Adrenal gland (tissue), 12 donors: ENCODE data around the gene FCHSD2. TPM values are rescaled to one million over a fixed set of nuclear protein-coding genes. Genes with fewer than 3 reads are reported as not detected.
A peak's percentile ranks its signal among the peaks of the same experiment; 100 is the strongest.

Experiments used
- DNase-seq, 7 donors: peaks; one replicate each; pipeline ENCODE4 v3.0.0-alpha.2; 2019 to 2020
- H3K27ac ChIP-seq, 5 donors: fragments of 200-600 bp; sonication (generic) in 4 of 5; 1 replicate in 3 of 5; 2 replicates in 2 of 5; pipeline versions ENCODE4 v1.5.1 to v1.8.0; 2016 to 2020; ENCODE audit warnings: mild to moderate bottlenecking in 1 of 5
- H3K27me3 ChIP-seq: fragments of 200-600 bp; 2 replicates; pipeline ENCODE4 v1.8.0; 2021
- H3K36me3 ChIP-seq, 2 donors: fragments of 200-600 bp; replicated peaks in 1 of 2; 1 replicate in 1 of 2; 2 replicates in 1 of 2; pipeline versions ENCODE4 v1.5.1 to v1.8.0; 2018 to 2022
- H3K4me1 ChIP-seq, 2 donors: fragments of 200-600 bp; replicated peaks in 1 of 2; 1 replicate in 1 of 2; 2 replicates in 1 of 2; pipeline versions ENCODE4 v1.5.1 to v1.8.0; 2018 to 2021
- H3K4me3 ChIP-seq, 4 donors: fragments of 200-600 bp; sonication (generic) in 3 of 4; one replicate each; pipeline ENCODE4 v1.5.1; 2016 to 2018
- H3K9me3 ChIP-seq, 3 donors: fragments of 200-600 bp; sonication (generic) in 1 of 3; replicated peaks in 1 of 3; 1 replicate in 2 of 3; 2 replicates in 1 of 3; pipeline versions ENCODE4 v1.5.1 to v1.8.0; 2016 to 2021
- CTCF ChIP-seq, 6 experiments: fragments of 450-650 bp in 4 of 6; fragments of 200-600 bp in 2 of 6; sonication (generic) in 1 of 6; IDR thresholded peaks; 1 replicate in 5 of 6; 2 replicates in 1 of 6; pipeline versions ENCODE4 v1.5.1 to v1.8.0; 2016 to 2021; ENCODE audit warnings: antibody characterized with exemption in 6 of 6, mild to moderate bottlenecking in 2 of 6, moderate library complexity in 1 of 6
- POLR2A ChIP-seq, 2 donors: fragments of 450-650 bp; IDR thresholded peaks; one replicate each; pipeline ENCODE4 v1.6.1; 2017; ENCODE audit warnings: antibody characterized with exemption in 2 of 2, mild to moderate bottlenecking in 2 of 2, moderate library complexity in 1 of 2
- WGBS, 4 donors: extraction: QIAGEN DNeasy Blood & Tissue Kit in 2 of 4; methylation state at CpG; one replicate each; pipeline versions ENCODE4 v1.1.5 to v1.1.7; 2013 to 2017; 5-methylcytosine and 5-hydroxymethylcytosine counted together
- intact Hi-C, 2 donors: fragments of 100-400 bp; cut with DNase I; formaldehyde crosslinking; loops; one replicate each; pipeline versions ENCODE4 v1.14.1 to v1.15.0; 2022 to 2023
- polyA plus RNA-seq, 3 donors: library from polyadenylated mRNA; stranded (reverse); fragments of 200-250 nt in 2 of 3; fragments of 350-450 nt in 1 of 3; fragmentation: Illumina TruSeq in 1 of 3; extraction: RNeasy Lipid Tissue Mini Kit (QIAGEN cat#74804) in 1 of 3; gene quantifications; one replicate each; pipeline ENCODE4 v1.2.3, GENCODE V29; 2013 to 2014
- total RNA-seq, 9 donors: library from RNA; depleted of rRNA in 4 of 9; stranded (reverse); fragments of >200 nt in 4 of 9; fragments of 120-200 nt in 1 of 9; fragmentation: NEBNext Ultra II Directional in 1 of 9; extraction: Animal tissue kit (Norgen Biotek cat#: 25700) in 1 of 9; gene quantifications; one replicate each; pipeline versions ENCODE4 v1.1.0 to v1.2.4, GENCODE V29; 2013 to 2023
- donor health status: healthy with polysubstance abuse.
- donor health status: Bipolar disorder and iron deficiency.
- donor health status: DM: yes; HTN: yes; CAD: no.
- donor health status: DM: no; HTN: no; CAD: no.
- donor health status: DM: no; HTN: no; CAD: no.
- donor health status: DM: yes; HTN: yes; CAD: no.

Gene FCHSD2
- total and polyA plus RNA-seq, 12 donors = 14.6 to 67.2 (median 32.7) TPM

DNA sequence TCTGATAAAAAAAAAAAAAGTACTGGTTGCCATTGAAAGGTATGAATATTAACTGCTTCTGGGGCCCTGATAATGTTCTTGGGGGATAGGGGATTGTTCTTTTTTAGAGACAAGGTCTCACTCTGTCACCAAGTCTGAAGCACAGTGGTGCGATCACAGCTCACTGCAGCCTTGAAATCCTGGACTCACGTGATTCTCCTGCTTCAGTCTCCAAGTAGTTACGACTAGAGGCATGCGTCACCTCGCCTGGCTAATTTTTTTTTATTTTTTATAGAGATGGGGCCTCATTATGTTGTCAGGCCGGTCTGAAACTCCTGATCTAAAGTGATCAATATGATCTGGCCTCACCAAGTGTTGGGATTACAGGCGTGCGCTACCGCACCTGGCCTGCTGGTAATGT lies 63.5 kb downstream of the FCHSD2 start:
- peak; percentile 59 to 81 (median 75) for DNase-seq
- intact Hi-C loops = no loop called here
- peaks cover 0 to 15% of the 10 kb centered on the region in 2 donors for H3K4me1 ChIP-seq
- H3K9me3 ChIP-seq = peaks cover 0 to 6% (median 0%) of the 10 kb centered on the region in 3 donors
- 67 to 76% (median 72%) methylated on average over 9 of the region's 9 CpGs for WGBS, 4 donors
- TF ChIP-seq CTCF (IDR thresholded peaks at IDR 0.05) = no peak
- TF ChIP-seq POLR2A (IDR thresholded peaks at IDR 0.05) = no peak
- no peaks in the 10 kb centered on the region for H3K27me3 ChIP-seq
- H3K36me3 ChIP-seq = no peaks in the 10 kb centered on the region
- H3K4me3 ChIP-seq = no peak overlapping the region
- peak overlapping the region in 2 of 5 donors; percentile 20 to 39 for H3K27ac ChIP-seq

- no peaks in the 10 kb centered on the region for H3K36me3 ChIP-seq
- intact Hi-C loops = no loop called here
- DNase-seq = no peak
- TF ChIP-seq POLR2A (IDR thresholded peaks at IDR 0.05) (no peak), CTCF (IDR thresholded peaks at IDR 0.05) (no peak)
- no peaks in the 10 kb centered on the region for H3K27me3 ChIP-seq
- peaks cover 4 to 26% of the 10 kb centered on the region in 2 donors for H3K4me1 ChIP-seq
- H3K27ac ChIP-seq = no peak overlapping the region
- no peak overlapping the region for H3K4me3 ChIP-seq
- peaks cover 0 to 6% (median 0%) of the 10 kb centered on the region in 3 donors for H3K9me3 ChIP-seq
These were observed 64.7 kb downstream of the FCHSD2 start for GRCh38 chr11:73077454-73077853.

- H3K27me3 ChIP-seq = no peaks in the 10 kb centered on the region
- 84 to 87% (median 85%) methylated on average over 1 of the region's 1 CpG for WGBS, 4 donors
- DNase-seq = no peak
- no peaks in the 10 kb centered on the region for H3K36me3 ChIP-seq
- H3K27ac ChIP-seq = no peak overlapping the region
- peaks cover 0 to 6% (median 0%) of the 10 kb centered on the region in 3 donors for H3K9me3 ChIP-seq
- peaks cover 6 to 37% of the 10 kb centered on the region in 2 donors for H3K4me1 ChIP-seq
- no peak for TF ChIP-seq POLR2A (IDR thresholded peaks at IDR 0.05)
- TF ChIP-seq CTCF (IDR thresholded peaks at IDR 0.05) = no peak
- intact Hi-C loops = no loop called here
- H3K4me3 ChIP-seq = no peak overlapping the region
These were observed 67.8 kb downstream of the FCHSD2 start for GRCh38 chr11:73074319-73074718.

DNA sequence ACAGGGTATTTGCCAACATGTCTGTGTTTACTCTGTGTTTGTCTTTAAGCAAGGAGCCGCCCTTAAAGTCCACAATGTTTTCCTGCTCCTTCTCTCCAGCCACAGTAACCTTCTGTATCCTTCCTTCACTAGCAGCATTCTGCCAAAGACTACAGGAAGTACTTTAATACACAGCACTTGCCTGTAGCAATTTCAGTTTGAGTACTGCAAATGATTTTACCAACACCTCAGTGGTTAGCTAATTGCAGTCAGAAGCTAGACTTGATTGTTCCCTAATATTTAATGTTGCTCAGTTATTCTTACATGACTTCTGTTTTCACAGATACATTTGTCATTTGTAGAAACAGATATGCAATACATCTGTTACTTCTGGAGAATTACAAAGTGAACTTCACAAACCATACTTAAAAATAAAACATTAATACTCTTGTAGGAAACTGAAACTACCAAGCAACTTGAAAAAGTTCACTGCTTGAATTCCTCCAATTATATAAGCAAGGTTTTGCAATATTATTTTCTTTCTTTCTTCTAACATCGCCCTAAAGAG lies 69.1 kb downstream of the FCHSD2 start:
- intact Hi-C loops = no loop called here
- DNase-seq = no peak
- H3K4me3 ChIP-seq = peak overlapping the region in 1 of 4 donors; percentile 4
- peaks cover 0 to 6% (median 0%) of the 10 kb centered on the region in 3 donors for H3K9me3 ChIP-seq
- no peaks in the 10 kb centered on the region for H3K36me3 ChIP-seq
- H3K27ac ChIP-seq = peak overlapping the region in 4 of 5 donors; percentile 9 to 60 (median 29)
- TF ChIP-seq POLR2A (IDR thresholded peaks at IDR 0.05) (no peak), CTCF (IDR thresholded peaks at IDR 0.05) (no peak)
- no peaks in the 10 kb centered on the region for H3K27me3 ChIP-seq
- H3K4me1 ChIP-seq = peaks cover 6 to 37% of the 10 kb centered on the region in 2 donors
- WGBS, 4 donors = 8 to 20% (median 16%) methylated on average over 2 of the region's 2 CpGs
